C1 segment of cervical spinal cord (tissue), 14 donors: ENCODE results near the gene ICAM4.
A peak's percentile ranks its signal among the peaks of the same experiment; 100 is the strongest.

ENCODE experiments used
- DNase-seq, 14 donors: peaks; one replicate each; lab custom pipeline; 2025; lab: John Stamatoyannopoulos, UW

Gene ICAM4

DNA sequence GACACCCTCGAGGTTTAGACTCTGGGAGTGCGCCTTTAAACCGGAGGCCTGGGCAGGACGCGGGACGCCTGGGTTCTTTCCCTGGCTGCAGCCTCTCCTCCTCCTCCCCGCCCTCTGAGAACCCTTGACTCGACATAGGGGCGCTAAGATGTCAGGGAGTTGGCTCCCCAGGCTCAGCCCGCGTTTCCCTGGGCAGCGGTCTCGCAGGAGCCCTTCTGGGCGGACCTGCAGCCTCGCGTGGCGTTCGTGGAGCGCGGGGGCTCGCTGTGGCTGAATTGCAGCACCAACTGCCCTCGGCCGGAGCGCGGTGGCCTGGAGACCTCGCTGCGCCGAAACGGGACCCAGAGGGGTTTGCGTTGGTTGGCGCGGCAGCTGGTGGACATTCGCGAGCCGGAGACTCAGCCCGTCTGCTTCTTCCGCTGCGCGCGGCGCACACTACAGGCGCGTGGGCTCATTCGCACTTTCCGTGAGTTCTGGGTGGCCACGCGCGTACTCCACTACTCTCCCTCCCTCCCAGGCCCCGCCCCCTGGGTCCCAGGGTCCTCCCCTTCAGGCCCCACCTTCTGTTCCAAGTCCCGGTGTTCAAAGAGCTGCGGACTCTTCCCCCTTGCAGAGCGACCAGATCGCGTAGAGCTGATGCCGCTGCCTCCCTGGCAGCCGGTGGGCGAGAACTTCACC is 4.3 kb downstream of the ICAM4 start:
- DNase-seq: peak in 1 of 14 donors; percentile 4

DNA sequence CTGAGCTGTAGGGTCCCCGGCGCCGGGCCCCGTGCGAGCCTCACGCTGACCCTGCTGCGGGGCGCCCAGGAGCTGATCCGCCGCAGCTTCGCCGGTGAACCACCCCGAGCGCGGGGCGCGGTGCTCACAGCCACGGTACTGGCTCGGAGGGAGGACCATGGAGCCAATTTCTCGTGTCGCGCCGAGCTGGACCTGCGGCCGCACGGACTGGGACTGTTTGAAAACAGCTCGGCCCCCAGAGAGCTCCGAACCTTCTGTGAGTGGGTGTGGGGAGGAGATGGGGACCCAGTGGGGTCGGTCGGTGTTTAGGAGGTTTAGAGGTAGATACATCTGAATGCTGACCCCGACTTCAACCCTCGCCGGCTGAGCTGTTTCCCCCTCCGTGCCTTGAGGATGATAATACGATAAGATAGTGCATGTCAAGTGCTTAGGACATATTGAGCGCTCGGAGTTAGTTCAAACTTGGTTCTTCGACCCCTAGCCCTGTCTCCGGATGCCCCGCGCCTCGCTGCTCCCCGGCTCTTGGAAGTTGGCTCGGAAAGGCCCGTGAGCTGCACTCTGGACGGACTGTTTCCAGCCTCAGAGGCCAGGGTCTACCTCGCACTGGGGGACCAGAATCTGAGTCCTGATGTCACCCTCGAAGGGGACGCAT is 4.9 kb downstream of the ICAM4 start:
- DNase-seq: no peak

DNA sequence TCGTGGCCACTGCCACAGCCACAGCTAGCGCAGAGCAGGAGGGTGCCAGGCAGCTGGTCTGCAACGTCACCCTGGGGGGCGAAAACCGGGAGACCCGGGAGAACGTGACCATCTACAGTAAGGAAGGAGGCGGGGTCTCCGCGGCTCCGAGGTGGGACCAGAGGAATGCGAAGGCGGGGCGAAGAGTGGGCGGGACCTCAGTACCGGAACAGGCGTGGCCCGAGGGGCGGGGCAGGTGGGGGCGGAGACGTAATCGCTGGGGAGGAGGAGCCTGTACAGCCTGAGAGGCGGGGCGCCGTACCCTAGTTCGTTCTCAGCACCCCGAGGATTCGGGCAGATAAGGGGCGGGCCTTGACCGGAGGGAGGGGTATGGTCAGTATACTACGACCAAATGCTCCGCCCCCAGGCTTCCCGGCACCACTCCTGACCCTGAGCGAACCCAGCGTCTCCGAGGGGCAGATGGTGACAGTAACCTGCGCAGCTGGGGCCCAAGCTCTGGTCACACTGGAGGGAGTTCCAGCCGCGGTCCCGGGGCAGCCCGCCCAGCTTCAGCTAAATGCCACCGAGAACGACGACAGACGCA is 5.5 kb downstream of the ICAM4 start:
- DNase-seq: peak in 4 of 14 donors; percentile 8 to 40 (median 17)

DNA sequence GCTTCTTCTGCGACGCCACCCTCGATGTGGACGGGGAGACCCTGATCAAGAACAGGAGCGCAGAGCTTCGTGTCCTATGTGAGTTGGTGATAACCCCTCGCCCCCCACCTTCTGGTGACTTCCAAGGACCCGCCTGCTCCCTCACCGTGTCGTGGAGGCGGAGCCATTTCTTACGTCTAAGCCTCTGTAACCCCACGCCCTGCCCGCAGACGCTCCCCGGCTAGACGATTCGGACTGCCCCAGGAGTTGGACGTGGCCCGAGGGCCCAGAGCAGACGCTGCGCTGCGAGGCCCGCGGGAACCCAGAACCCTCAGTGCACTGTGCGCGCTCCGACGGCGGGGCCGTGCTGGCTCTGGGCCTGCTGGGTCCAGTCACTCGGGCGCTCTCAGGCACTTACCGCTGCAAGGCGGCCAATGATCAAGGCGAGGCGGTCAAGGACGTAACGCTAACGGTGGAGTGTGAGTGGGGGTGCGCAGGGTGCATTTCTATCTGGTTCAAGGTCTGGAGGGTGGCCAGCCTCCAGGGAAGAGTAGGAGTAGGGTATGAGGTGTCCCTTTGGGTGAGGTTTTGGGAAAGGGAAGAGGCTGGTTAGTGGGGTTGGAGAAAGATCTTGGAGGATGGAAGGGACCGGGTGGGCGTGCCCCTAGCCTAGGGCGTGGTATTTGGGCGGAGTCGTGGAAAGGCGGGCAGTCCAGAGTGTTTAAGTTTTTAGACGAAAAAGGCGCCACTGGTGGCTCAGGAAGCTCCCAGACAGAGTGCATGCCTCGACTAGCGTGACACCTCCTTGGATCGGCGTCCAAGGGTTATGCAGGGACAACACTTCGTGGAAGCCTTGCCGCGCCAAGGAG is 6.3 kb downstream of the ICAM4 start:
- no peak for DNase-seq

DNA sequence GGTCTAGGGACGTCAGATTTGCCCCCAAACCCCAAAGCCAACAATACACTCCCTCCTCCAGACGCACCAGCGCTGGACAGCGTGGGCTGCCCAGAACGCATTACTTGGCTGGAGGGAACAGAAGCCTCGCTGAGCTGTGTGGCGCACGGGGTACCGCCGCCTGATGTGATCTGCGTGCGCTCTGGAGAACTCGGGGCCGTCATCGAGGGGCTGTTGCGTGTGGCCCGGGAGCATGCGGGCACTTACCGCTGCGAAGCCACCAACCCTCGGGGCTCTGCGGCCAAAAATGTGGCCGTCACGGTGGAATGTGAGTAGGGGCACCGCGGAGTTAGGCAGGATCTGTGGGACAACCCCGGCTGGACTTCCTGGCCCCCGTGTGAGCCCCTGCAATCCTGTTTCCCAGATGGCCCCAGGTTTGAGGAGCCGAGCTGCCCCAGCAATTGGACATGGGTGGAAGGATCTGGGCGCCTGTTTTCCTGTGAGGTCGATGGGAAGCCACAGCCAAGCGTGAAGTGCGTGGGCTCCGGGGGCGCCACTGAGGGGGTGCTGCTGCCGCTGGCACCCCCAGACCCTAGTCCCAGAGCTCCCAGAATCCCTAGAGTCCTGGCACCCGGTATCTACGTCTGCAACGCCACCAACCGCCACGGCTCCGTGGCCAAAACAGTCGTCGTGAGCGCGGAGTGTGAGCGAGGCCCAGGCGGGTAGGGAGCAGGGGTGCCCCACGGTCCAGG is 7.0 kb downstream of the ICAM4 start:
- DNase-seq: no peak

DNA sequence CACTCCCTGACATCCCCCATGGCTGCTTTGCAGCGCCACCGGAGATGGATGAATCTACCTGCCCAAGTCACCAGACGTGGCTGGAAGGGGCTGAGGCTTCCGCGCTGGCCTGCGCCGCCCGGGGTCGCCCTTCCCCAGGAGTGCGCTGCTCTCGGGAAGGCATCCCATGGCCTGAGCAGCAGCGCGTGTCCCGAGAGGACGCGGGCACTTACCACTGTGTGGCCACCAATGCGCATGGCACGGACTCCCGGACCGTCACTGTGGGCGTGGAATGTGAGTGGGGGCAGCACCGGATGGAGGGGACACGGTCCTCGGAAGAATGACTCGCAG is 7.6 kb downstream of the ICAM4 start:
- DNase-seq: no peak

DNA sequence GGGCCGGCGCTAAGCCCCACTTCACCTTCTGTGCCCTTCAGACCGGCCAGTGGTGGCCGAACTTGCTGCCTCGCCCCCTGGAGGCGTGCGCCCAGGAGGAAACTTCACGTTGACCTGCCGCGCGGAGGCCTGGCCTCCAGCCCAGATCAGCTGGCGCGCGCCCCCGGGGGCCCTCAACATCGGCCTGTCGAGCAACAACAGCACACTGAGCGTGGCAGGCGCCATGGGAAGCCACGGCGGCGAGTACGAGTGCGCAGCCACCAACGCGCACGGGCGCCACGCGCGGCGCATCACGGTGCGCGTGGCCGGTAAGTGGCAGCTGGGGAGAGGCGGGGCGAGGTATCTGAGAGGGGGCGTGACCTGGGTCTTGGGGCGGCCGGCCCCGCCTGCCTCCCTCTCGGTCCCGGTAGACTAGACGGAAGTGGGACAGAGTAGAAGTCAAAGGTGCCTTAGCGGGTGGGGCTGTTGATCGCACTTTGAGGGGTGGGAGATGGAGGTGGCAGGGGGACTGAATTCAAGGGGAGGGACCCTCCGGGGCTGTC is 8.6 kb downstream of the ICAM4 start:
- no peak for DNase-seq

DNA sequence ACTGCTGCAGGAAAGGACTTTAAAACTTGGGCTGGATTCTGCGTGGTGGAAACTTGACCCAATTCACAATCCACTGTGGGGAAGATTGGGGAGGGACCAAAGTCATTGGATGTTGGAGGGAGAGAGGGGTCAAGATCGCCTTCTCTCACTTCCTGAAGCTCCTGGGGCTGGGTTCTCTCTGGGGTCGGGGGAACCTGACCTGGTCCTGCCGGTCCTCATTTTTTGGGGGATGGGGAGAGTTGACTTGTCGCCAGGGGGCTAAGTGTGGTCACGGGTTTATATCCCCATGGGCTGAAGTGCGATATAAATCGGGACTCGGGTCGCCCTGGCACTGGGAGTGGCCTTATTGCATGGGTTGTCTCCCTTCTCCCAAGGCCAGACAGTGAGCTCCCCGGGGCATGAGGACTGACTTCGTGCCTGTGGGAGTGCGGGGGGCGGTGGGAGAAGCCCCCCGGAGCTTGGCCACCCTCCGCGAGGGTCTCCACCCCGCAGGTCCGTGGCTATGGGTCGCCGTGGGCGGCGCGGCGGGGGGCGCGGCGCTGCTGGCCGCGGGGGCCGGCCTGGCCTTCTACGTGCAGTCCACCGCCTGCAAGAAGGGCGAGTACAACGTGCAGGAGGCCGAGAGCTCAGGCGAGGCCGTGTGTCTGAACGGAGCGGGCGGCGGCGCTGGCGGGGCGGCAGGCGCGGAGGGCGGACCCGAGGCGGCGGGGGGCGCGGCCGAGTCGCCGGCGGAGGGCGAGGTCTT is 9.3 kb downstream of the ICAM4 start:
- DNase-seq: no peak

DNA sequence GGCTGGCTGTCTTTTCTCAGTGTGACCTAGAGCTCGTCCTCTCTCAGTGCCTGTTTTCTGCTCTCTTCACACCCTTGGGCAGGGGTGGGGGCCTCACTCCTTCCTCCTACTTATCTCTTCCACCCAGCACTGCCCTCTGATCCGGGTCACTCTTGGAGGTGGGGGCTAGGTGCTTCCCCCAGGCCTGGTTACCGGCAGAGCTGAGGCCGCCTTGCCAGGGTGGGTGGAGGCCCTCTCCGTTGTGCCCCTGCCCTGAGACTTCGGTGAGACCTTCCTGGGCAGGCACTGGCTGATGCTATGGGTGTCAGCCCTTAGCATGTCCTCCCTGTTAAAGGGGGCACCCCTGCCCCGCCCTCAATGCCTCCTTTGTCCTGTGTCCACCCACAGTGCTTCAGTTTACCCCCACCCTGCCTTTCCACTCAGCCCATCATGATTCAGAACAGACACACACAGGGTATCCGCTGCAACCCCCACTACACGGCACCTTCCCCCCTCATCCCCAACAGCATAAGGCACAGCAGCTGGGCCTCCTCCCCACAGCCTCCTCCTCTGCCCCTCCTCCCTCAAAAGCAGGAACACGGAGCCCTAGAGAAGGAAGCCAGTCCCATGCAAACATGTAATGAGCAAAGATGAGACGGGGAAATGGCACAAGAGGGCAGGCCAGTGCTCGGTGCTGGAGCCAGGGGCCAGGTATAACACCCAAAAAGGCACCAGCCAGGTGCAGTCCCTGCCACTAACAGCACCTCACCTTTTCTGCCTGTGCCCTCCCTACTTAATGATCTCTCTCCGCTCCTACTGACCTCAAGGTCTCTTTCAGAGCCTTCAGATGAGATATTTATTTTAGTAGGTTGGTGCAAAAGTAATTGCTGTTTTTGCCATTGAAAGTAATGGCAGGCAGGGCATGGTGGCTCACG is 13.0 kb downstream of the ICAM4 start:
- DNase-seq: no peak

DNA sequence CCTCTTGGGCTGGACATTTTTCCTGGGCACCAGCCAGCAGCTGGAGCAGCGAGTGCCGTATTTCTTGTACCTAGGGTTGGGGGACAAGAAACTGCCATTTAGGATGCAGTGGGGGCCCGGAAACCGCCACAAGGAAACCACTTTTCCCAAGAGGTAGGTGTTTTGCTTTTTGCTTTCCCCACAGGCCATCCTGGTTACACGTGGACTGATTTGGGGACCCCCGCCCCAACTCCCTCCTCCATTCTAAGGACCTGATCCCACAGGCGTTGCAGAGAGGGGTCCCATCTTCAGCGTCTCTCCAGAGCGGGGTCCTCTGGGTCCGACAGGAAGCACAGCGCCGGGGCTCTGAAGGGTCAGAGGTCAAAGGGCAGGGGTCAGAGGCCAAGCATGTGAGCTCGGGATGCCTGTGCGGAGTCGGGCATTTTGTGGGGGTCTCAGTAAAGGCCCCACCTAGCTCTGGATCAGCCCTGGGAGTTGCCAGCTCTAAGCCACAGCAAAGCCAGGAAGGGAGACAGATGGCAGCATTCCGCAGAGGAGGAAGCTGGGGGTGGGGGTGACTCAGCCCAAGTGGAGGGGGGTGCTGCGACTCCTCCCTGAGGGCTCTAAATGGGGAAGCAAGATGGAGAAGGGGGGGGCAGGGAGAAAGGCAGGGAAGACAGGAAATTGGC is 18.5 kb downstream of the ICAM4 start:
- DNase-seq: peak in 5 of 14 donors; percentile 4 to 36 (median 9)

DNA sequence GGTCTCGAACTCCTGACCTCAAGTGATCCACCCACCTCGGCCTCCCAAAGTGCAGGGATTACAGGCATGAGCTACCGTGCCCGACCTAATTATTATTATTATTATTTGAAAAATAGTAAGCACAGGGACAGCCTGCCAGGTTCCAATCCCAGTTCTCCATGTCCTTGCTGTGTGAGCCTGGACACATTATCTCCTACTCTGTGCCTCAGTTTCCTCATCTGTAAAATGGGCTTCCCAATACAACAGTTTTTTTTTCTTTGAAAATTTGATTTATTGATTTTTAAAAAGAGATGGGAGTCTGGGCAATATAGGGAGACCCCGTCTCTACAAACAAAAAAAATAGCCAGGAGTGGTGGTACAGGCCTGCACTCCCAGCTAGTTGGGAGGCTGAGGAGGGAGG is 19.6 kb downstream of the ICAM4 start:
- no peak for DNase-seq

DNA sequence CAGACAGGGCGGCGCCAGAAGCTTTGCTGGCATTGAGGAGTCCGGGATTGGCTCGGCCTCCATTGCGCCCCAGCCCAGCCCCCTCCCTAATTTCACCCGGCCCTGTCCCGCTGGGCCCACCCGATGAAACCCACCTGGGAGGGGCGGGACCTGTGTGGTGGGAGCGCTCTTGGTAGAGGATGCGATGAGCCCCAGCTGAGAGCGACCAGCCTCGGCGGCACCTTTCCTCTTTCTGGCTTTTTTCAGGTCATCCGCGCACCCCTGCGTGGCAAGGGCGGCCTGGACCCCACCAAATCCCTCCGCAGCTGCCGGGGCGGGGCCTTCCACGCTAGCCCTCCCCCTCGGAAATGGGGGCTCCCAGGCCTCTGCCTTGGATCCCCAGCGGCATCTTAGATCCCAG is 22.7 kb downstream of the ICAM4 start, which contains the start of gene ZGLP1:
Gene ZGLP1 (minus strand): TSS at position 393 of the 400 bp plus-strand sequence.
- no peak for DNase-seq

DNA sequence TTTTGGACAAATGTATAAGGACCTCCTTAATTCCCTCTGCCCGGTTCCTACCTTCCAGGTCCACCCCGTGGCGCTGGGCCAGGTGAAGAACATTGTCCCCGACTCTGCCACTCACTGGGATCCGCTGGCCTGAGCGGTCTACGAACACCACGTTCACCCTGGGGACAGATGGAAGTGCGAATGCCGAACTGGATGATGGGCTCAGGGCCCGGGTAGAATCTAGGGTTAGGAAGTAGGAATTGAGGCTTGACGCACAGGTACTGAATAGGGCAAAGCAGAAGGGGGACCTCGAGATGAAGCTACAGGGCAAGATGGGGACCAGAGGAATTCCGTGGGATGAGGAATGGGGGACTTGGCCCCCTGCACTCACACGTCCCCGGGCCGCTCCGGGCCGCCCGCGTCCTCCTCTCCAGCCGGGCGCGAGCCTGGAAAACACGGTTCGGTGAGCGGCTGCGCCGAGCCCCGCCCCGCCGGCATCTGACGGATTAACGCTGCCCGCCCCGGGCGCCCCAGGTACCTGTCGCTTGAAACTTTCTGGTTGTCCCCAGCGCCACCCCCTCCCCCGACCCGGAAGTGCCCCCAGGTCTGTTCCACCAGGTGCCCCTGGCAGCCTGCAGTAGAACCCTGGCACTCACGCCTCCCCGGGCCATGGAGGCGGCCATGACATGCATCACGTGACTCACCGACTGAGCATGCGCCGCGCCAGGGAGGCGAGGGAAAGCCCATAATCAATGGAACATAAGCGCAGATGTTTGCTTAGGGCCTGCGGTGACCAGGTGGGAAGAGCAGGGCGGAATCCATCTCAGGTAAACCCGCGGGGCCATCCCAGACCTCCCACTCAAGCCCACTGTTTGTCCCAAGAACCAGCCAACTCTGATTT is 28.8 kb downstream of the ICAM4 start, which contains the start of gene FDX2:
Gene FDX2 (minus strand): TSS at position 681 of the 880 bp plus-strand sequence. CDS start 19 bp downstream, at position 662.
- DNase-seq: peak; percentile 19 to 92 (median 78)

DNA sequence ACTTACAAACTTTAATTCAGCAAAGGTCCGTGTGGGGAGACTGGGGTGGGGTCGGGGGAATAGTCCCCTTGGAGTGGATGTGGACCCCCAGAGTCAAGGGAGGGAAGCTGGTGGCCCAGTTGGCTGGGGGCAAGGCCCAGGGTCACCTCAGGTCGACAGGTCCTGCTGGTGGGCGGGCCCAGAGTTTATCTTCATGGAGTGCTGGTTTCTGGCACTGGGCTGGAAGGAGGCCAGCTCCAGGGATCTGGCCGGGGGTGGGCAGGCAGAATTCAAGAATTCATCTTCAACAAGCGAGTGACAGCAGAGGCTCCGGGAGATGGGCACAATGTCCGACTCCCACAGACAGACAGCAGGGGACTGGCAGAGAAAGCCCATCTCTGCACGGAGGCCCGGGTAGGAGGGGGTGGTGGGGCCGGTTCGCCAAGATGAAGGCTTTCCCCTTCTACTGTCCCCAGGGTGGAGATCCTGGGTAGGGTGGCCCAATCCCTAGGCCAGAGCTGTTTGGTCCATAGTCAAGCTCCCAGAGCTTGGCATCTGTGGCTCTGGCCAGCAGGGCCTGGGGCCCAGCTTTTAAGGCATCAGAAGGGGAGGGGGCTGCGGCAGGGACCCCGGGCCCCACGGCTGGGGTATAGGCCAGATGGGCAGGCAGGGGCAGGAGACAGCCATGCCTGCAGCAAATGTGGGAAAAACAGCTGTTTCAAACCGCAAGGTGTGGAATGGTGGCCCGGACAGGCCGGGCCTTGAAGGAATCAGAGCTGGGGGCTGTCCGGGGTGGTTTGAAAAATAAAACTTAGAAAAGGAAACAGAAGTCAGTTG is 29.7 kb downstream of the ICAM4 start:
- peak in 1 of 14 donors; percentile 48 for DNase-seq

DNA sequence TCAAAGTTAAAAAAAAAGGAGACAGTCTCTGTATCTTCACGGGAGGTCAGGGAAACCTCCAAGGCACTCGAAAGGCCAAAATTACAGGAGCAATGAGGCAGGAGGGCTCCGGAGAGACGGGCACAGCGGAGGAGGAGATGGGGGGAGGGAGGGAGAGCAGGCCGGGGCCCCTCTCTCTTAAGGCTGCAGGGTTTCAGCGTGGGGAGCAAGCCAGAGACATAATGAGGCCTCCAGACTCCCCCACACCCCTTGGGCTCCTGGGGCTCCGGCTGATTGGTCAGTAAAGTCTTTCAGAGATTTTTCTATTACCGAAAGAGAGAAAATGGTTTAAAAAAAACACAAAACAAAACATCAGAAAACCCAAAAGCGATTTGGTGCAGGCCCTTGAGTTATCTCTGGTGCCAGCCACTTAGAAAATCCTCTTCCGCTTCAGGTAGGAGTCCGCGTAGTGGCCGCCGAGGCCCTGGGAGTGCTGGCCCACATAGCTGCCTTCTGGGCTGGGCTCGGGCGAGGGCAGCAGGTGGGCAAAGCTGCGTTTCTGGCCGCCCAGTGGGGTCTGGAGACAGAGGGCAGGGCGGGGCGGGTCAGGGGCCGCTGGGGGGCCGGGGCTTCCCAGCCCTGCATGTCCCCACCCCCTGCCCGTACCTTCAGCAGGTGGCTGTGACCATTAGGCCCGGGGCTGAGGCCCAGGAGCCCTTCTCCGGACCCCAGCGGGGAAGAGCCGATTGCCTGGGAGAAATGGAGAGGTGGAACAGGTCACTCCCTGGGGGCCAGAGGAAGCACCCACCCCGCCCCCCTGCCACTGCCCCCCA is 30.5 kb downstream of the ICAM4 start:
- no peak for DNase-seq
